ENCODE measurements around the gene FAM200C.
"Not testable (repeated sequence)": the region's sequence is repeated elsewhere in the genome, so short reads cannot be mapped to it uniquely, and the experiment has no call there.

Gene FAM200C

DNA sequence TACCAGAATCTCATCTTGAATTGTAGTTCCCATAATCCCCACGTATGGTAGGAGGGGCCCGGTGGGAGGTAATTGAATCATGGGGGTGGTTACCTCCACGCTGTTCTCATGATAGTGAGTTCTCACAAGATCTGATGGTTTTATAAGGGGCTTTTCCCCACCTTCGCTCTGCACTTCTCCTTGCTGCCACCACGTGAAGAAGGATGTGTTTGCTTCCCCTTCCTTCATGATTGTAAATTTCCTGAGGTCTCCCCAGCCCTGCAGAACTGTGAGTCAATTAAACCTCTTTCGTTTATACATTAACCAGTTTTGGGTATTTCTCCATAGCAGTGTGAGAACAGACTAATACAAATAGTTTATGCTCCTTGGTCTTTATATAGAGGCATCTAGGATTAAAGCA, 36.8 kb upstream of the FAM200C start:
- H3K4me1 ChIP-seq (ENCODE audit: insufficient read depth, low read length); H3K9me3 ChIP-seq (ENCODE audit: low read length); H3K4me3 ChIP-seq (ENCODE audit: low read depth in 1 of 2, low read length in 2 of 2); H3K36me3 ChIP-seq (ENCODE audit: insufficient read depth, low read length); H3K27ac ChIP-seq (ENCODE audit: low read depth, low read length); H3K9ac ChIP-seq (ENCODE audit: low read length); H3K27me3 ChIP-seq (ENCODE audit: control insufficient read depth in 1 of 2, insufficient read depth in 2 of 2, low read length in 2 of 2): not testable (repeated sequence)

DNA sequence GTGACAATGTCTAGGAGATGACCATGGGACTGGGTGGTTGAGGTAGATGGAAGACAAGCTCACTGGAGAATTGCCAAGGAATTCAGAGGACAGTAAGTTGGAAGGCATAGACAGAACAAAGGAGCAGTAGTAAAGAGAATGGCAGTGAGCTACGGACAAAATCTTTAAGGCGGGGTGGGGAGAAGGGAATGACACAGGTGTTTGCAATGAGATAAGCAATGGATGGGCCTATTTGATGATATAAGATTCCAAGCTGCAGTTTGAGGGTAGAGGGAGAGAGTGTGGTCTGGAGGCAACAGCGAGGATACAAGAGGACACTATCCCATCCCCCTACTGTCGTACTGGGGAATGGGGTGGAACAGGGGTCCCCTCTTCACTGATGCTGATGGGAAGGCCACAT, 36.2 kb upstream of the FAM200C start:
- no peak overlapping the region for H3K4me3 ChIP-seq (ENCODE audit: low read depth in 1 of 2, low read length in 2 of 2)

DNA sequence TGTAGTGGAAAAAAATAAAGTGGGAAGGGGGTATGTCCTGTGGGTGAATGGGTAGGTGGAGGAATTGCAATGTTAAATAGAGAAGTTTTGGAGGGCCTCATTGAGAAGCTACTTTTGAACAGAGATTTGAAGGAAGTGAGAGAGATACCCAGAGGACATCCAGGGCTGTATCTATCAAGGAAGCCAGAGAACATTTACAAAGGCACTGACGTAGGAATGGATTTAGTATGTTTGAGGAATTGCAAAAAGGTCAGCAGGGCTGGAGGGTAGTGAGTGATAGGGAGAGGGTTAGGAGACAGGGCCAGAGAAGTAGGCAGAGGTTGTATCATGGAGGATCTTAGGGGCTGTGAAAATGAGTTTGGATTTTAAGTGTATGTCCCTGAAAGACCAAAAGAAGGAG, 35.7 kb upstream of the FAM200C start:
- no peaks in the 10 kb centered on the region for H3K36me3 ChIP-seq (ENCODE audit: insufficient read depth, low read length)
- H3K9me3 ChIP-seq (ENCODE audit: low read length), result no peaks in the 10 kb centered on the region
- H3K27ac ChIP-seq (ENCODE audit: low read depth, low read length), result no peak overlapping the region
- no peak overlapping the region for H3K4me3 ChIP-seq (ENCODE audit: low read depth in 1 of 2, low read length in 2 of 2)
- H3K9ac ChIP-seq (ENCODE audit: low read length), result no peak overlapping the region
- peaks cover 6% of the 10 kb centered on the region for H3K4me1 ChIP-seq (ENCODE audit: insufficient read depth, low read length)
- H3K27me3 ChIP-seq (ENCODE audit: control insufficient read depth in 1 of 2, insufficient read depth in 2 of 2, low read length in 2 of 2), result no peaks in the 10 kb centered on the region

More for the DNA sequence above, 36.2 kb upstream of the FAM200C start:
- H3K36me3 ChIP-seq (ENCODE audit: insufficient read depth, low read length), result no peaks in the 10 kb centered on the region
- no peaks in the 10 kb centered on the region for H3K27me3 ChIP-seq (ENCODE audit: control insufficient read depth in 1 of 2, insufficient read depth in 2 of 2, low read length in 2 of 2)
- H3K27ac ChIP-seq (ENCODE audit: low read depth, low read length), result no peak overlapping the region
- H3K9ac ChIP-seq (ENCODE audit: low read length), result no peak overlapping the region
- H3K9me3 ChIP-seq (ENCODE audit: low read length), result no peaks in the 10 kb centered on the region
- peaks cover 6% of the 10 kb centered on the region for H3K4me1 ChIP-seq (ENCODE audit: insufficient read depth, low read length)

DNA sequence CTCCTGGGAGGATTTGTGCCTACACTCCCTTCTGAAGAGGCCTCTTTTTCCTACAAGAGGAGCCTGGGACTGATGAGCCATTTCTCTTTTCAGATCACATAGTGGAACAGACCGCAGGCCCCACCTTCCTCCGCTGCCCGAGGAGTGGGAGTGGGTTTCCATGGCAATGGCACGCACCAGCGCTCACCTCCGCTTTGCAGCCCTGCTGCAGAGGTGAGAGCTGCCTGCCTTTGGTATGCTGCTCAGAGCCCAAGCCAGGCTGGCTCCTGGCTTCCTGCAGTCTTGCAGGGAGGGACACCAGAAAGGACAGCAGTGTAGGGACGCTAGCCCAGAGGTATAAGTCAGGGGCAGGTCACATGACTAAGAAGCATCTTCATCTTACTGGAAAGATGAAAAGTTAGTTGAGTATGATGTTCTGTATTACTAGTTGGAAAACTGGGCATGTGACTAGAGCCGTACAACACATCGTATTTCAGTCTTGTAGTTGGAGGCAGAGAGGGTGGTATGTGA, 34.2 kb upstream of the FAM200C start:
- H3K4me3 ChIP-seq (ENCODE audit: low read depth in 1 of 2, low read length in 2 of 2), result no peak overlapping the region
- no peaks in the 10 kb centered on the region for H3K9me3 ChIP-seq (ENCODE audit: low read length)
- peaks cover 6% of the 10 kb centered on the region for H3K4me1 ChIP-seq (ENCODE audit: insufficient read depth, low read length)
- no peaks in the 10 kb centered on the region for H3K36me3 ChIP-seq (ENCODE audit: insufficient read depth, low read length)
- no peaks in the 10 kb centered on the region for H3K27me3 ChIP-seq (ENCODE audit: control insufficient read depth in 1 of 2, insufficient read depth in 2 of 2, low read length in 2 of 2)
- no peak overlapping the region for H3K9ac ChIP-seq (ENCODE audit: low read length)
- H3K27ac ChIP-seq (ENCODE audit: low read depth, low read length), result no peak overlapping the region

DNA sequence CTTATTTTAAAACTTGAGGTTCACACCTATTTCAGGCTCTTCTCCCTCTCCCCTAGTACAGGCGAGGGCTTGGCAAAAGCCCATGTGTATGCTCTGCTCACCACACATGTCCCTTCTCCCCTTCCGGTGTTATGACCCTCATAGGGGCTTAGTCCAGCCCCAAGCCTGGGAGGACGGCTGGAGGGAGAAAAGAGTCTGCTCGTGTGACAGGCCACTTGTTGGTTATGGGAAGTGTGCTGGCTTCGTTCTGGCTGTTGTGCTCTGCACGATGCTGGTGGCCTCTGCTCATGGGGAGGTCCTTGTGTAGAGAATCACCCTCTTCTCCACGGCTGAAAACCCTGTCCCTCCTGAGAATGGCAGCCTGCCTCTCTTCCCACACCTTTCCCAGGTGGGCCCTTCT, 32.9 kb upstream of the FAM200C start:
- Histone ChIP-seq H3K27ac (ENCODE audit: low read depth, low read length) (no peak overlapping the region), H3K27me3 (ENCODE audit: control insufficient read depth in 1 of 2, insufficient read depth in 2 of 2, low read length in 2 of 2) (no peaks in the 10 kb centered on the region), H3K9ac (ENCODE audit: low read length) (no peak overlapping the region), H3K4me3 (ENCODE audit: low read depth in 1 of 2, low read length in 2 of 2) (no peak overlapping the region), H3K9me3 (ENCODE audit: low read length) (no peaks in the 10 kb centered on the region), H3K36me3 (ENCODE audit: insufficient read depth, low read length) (no peaks in the 10 kb centered on the region), H3K4me1 (ENCODE audit: insufficient read depth, low read length) (no peaks in the 10 kb centered on the region)

DNA sequence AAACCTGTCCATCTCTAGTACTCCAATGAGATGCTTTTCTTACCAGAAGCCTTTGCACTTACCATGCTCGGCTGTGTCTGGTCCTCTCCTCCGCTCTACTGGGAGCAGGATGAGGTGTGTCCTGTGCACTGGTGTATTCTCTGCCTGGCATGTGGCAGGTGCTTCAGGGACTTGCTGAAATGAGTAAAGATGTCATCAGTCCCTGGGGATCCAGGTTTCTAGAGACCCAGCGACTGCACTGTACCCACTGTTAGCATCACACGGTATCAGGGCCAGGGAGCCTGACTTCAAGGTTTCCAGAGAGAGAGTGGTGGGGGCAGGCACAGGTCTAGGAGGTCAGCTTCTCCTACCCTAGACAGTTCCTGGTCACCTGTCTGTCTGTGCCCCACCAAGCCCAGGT, 32.3 kb upstream of the FAM200C start:
- H3K36me3 ChIP-seq (ENCODE audit: insufficient read depth, low read length), result no peaks in the 10 kb centered on the region
- H3K27ac ChIP-seq (ENCODE audit: low read depth, low read length), result no peak overlapping the region
- H3K4me3 ChIP-seq (ENCODE audit: low read depth in 1 of 2, low read length in 2 of 2), result no peak overlapping the region
- no peaks in the 10 kb centered on the region for H3K4me1 ChIP-seq (ENCODE audit: insufficient read depth, low read length)
- no peaks in the 10 kb centered on the region for H3K27me3 ChIP-seq (ENCODE audit: control insufficient read depth in 1 of 2, insufficient read depth in 2 of 2, low read length in 2 of 2)
- H3K9ac ChIP-seq (ENCODE audit: low read length), result no peak overlapping the region
- no peaks in the 10 kb centered on the region for H3K9me3 ChIP-seq (ENCODE audit: low read length)

DNA sequence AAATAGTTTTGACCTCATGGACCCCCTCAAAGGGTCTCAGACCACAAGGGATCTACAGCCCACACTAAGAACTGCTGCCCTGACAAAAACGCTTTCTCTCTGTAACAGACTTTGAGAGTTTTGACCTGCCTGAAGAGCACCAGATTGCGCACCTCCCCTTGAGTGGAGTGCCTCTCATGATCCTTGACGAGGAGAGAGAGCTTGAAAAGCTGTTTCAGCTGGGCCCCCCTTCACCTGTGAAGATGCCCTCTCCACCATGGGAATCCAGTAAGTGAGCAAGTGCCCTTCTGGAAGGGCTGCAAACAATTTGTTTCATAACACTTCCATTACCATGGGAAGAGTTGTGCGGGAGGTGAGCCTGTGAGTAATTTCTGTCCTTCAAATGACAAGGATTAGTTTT, 27.8 kb upstream of the FAM200C start:
- Histone ChIP-seq H3K27me3 (ENCODE audit: control insufficient read depth in 1 of 2, insufficient read depth in 2 of 2, low read length in 2 of 2) (no peaks in the 10 kb centered on the region), H3K27ac (ENCODE audit: low read depth, low read length) (no peak overlapping the region), H3K9ac (ENCODE audit: low read length) (no peak overlapping the region)

DNA sequence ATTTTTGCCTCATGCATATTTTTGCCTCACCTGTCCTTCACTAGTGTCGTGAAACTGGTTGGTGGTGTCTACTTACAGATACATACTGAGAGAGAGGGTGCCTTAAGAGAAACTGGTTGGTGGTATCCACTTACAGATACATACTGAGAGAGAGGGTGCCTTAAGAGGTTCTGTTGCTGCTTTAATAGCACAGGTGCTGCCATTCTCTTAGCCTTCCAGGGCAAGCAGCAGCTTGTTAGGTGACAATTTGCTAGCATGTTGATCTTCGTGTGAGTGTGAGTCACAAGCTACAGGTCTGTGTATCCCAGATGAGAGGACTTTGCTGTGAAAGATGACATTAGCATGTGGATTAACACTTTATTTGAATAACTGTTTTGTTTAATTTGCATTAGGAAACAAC, 23.2 kb upstream of the FAM200C start:
- Histone ChIP-seq H3K27me3 (ENCODE audit: control insufficient read depth in 1 of 2, insufficient read depth in 2 of 2, low read length in 2 of 2) (no peaks in the 10 kb centered on the region), H3K9me3 (ENCODE audit: low read length) (no peaks in the 10 kb centered on the region), H3K4me1 (ENCODE audit: insufficient read depth, low read length) (peaks cover 20% of the 10 kb centered on the region), H3K27ac (ENCODE audit: low read depth, low read length) (no peak overlapping the region), H3K4me3 (ENCODE audit: low read depth in 1 of 2, low read length in 2 of 2) (no peak overlapping the region), H3K9ac (ENCODE audit: low read length) (no peak overlapping the region), H3K36me3 (ENCODE audit: insufficient read depth, low read length) (no peaks in the 10 kb centered on the region)

More for the DNA sequence above, 27.8 kb upstream of the FAM200C start:
- H3K4me3 ChIP-seq (ENCODE audit: low read depth in 1 of 2, low read length in 2 of 2), result no peak overlapping the region
- H3K4me1 ChIP-seq (ENCODE audit: insufficient read depth, low read length), result no peaks in the 10 kb centered on the region
- H3K9me3 ChIP-seq (ENCODE audit: low read length), result no peaks in the 10 kb centered on the region
- H3K36me3 ChIP-seq (ENCODE audit: insufficient read depth, low read length), result no peaks in the 10 kb centered on the region

DNA sequence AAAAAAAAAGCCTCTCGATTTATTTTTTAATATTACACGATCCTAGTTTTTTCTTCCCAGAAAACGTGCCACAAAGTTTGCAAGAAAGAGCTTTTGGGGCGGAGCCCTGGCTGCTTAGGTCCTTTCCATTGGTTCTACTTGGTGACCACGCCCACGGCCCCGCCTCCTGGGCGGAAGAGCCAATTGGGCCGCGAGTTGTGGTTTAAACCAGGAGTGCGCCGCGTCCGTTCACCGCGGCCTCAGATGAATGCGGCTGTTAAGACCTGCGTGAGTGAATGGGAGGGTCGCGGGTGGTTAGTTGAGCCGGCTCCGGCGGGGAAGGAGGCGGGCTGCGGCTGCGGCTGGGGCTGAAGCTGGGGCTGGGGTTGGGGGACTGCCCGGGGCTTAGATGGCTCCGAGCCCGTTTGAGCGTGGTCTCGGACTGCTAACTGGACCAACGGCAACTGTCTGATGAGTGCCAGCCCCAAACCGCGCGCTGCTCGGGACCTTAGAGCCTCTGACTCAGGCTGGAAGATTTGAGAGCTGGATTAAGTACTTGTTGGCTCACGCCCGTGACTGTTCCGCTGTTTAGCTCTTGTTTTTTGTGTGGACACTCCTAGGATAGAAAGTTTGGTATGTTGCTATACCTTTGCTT, 21.9 kb upstream of the FAM200C start, which contains the start of gene PTTG1:
PTTG1 (plus strand) TSS at position 231 of the 634 bp plus-strand sequence. CDS start 458 bp downstream, outside the sequence.
- no peaks in the 10 kb centered on the region for H3K9me3 ChIP-seq (ENCODE audit: low read length)
- H3K9ac ChIP-seq (ENCODE audit: low read length), result no peak within 1 kb of the TSS
- peak within 1 kb of the TSS; percentile 69 for H3K27ac ChIP-seq (ENCODE audit: low read depth, low read length)
- H3K4me3 ChIP-seq (ENCODE audit: low read depth in 1 of 2, low read length in 2 of 2), result peak within 1 kb of the TSS; percentile 51 to 67
- H3K27me3 ChIP-seq (ENCODE audit: control insufficient read depth in 1 of 2, insufficient read depth in 2 of 2, low read length in 2 of 2), result no peaks in the 10 kb centered on the region
- H3K36me3 ChIP-seq (ENCODE audit: insufficient read depth, low read length), result no peaks in the 10 kb centered on the region
- H3K4me1 ChIP-seq (ENCODE audit: insufficient read depth, low read length), result peaks cover 32% of the 10 kb centered on the region

DNA sequence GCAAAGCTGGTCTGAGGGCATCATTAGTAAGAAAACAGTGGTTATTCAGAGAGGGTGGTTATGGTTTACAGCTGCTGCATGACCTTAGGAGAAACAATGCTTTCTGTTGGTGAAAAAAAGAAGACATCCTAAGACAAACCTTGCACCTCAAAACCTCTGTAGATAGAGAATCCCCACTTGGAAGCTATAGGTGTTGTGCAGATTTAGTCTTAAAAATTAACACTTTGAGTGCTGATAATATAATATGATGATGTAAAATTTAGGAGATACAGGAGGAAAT, 20.4 kb upstream of the FAM200C start:
- Histone ChIP-seq H3K4me1 (ENCODE audit: insufficient read depth, low read length) (peaks cover 34% of the 10 kb centered on the region), H3K9ac (ENCODE audit: low read length) (no peak overlapping the region), H3K9me3 (ENCODE audit: low read length) (no peaks in the 10 kb centered on the region), H3K36me3 (ENCODE audit: insufficient read depth, low read length) (no peaks in the 10 kb centered on the region), H3K27me3 (ENCODE audit: control insufficient read depth in 1 of 2, insufficient read depth in 2 of 2, low read length in 2 of 2) (no peaks in the 10 kb centered on the region), H3K27ac (ENCODE audit: low read depth, low read length) (no peak overlapping the region), H3K4me3 (ENCODE audit: low read depth in 1 of 2, low read length in 2 of 2) (no peak overlapping the region)

DNA sequence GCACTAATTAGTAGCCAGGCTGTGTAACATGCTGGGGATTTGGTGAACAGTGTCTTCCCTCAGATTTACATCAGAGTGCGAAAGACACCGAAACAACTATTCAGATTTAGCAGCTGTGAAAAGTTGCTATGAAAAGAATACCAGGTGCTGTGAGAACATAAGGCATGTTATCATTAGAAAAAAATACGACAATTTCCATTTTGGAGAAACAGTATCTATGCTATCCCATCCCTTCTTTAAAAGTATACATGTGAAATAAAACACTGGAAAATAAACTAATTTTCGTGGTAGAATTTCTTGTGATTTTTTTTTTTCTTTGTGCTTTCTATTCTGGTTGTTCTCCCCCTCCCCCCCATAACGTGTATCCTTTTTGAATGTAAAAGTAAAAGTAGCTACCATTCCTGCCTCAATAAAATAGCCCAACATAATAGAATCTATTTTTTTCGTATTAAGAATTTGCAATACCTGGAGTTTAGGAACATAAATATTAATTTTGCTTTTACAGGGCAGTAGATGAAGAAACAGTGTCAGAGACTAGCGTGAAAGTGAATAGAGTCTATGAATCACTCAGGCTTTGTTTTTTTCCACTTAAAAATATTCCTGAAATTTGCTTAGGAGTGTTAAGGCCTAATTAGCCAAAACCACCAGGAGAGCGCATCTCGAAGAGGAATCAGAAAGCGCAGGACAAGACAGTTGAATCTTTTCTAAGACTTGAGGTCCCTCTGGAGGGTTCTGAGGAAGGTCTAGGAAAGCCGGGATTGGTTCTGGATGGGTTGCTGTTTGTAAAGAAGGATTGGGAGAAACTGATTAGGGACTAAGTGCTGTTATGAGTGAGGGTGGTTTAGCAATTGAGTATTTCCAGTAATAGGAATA, 19.8 kb upstream of the FAM200C start:
- no peaks in the 10 kb centered on the region for H3K36me3 ChIP-seq (ENCODE audit: insufficient read depth, low read length)
- H3K27me3 ChIP-seq (ENCODE audit: control insufficient read depth in 1 of 2, insufficient read depth in 2 of 2, low read length in 2 of 2), result no peaks in the 10 kb centered on the region
- no peaks in the 10 kb centered on the region for H3K9me3 ChIP-seq (ENCODE audit: low read length)
- H3K4me1 ChIP-seq (ENCODE audit: insufficient read depth, low read length), result peaks cover 34% of the 10 kb centered on the region
- peak overlapping the region; percentile 43 to 99 for H3K4me3 ChIP-seq (ENCODE audit: low read depth in 1 of 2, low read length in 2 of 2)
- H3K27ac ChIP-seq (ENCODE audit: low read depth, low read length), result peak overlapping the region; percentile 98
- H3K9ac ChIP-seq (ENCODE audit: low read length), result peak overlapping the region; percentile 93

Data from muscle layer of colon (tissue), 2 donors.